DOHH2 (cell line): ENCODE measurements around the gene CORO1C.

Source experiments
- CTCF ChIP-seq: fragments of 200-600 bp; sonication (generic); IDR thresholded peaks from one replicate; pipeline ENCODE4 v1.5.1; 2014; ENCODE audit warnings: antibody characterized with exemption, mild to moderate bottlenecking, low read depth, low read length; ENCODE audit not compliant: poor library complexity, severe bottlenecking
- EZH2phosphoT487 ChIP-seq: fragments of 200-600 bp; sonication (generic); IDR thresholded peaks from 2 replicates; pipeline ENCODE4 v1.6.1; 2017; ENCODE audit warnings: borderline replicate concordance, mild to moderate bottlenecking, antibody characterized with exemption, low read length, moderate library complexity, mixed read lengths

GRCh38 chr12:108724890-108725151, 6.5 kb downstream of the CORO1C start:
- TF ChIP-seq CTCF (no peak), EZH2phosphoT487 (no peak)
